ENCODE results near the gene LRMDA.

LRMDA gene

DNA sequence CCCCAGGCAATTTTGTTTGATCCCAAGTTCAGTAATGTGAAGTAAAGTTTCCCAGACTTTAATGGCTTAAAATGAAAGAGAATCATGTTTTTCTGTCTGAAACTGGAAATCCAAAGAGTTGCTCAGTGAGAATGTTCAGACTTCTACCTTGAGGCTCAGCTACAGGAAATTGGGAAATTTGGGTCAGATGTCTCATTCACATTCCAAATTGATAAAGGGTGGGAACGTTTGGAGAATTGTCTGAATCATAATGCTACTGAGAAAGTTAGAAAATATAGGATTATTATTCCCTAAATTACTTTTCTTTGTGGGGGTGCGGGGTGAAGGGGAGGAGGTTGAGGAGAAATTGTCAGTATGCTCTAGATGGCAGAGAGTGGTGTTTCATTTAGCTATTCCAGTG lies 773.9 kb downstream of the LRMDA start:
- no peak overlapping the region for H3K9ac ChIP-seq (ENCODE audit: low read depth, low read length, poor library complexity, severe bottlenecking)
- no peaks in the 10 kb centered on the region for H3F3A ChIP-seq (ENCODE audit: low read depth)
- no peaks in the 10 kb centered on the region for H3K27me3 ChIP-seq (ENCODE audit: insufficient read depth, low read length, poor library complexity, severe bottlenecking)
- H3K36me3 ChIP-seq (ENCODE audit: insufficient read depth, low read length) = no peaks in the 10 kb centered on the region
- no peaks in the 10 kb centered on the region for H3K9me3 ChIP-seq (ENCODE audit: insufficient read depth, low read depth, low read length)
- no peaks in the 10 kb centered on the region for H4K20me1 ChIP-seq (ENCODE audit: insufficient read depth, low read length, poor library complexity, severe bottlenecking)
- no peaks in the 10 kb centered on the region for H3K9me2 ChIP-seq (replicated peaks; ENCODE audit: low read depth, low read length)
- H2AFZ ChIP-seq (ENCODE audit: low read length) = no peak overlapping the region
- TF ChIP-seq, protein P1, sequence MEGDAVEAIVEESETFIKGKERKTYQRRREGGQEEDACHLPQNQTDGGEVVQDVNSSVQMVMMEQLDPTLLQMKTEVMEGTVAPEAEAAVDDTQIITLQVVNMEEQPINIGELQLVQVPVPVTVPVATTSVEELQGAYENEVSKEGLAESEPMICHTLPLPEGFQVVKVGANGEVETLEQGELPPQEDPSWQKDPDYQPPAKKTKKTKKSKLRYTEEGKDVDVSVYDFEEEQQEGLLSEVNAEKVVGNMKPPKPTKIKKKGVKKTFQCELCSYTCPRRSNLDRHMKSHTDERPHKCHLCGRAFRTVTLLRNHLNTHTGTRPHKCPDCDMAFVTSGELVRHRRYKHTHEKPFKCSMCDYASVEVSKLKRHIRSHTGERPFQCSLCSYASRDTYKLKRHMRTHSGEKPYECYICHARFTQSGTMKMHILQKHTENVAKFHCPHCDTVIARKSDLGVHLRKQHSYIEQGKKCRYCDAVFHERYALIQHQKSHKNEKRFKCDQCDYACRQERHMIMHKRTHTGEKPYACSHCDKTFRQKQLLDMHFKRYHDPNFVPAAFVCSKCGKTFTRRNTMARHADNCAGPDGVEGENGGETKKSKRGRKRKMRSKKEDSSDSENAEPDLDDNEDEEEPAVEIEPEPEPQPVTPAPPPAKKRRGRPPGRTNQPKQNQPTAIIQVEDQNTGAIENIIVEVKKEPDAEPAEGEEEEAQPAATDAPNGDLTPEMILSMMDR (conservative IDR thresholded peaks at IDR 0.05; ENCODE audit: low read length) = no peak
- no peak for TF ChIP-seq EZH2phosphoT487 (IDR thresholded peaks at IDR 0.05; ENCODE audit: borderline replicate concordance)
- H3K4me2 ChIP-seq (ENCODE audit: low read depth, low read length, poor library complexity, severe bottlenecking) = no peak overlapping the region
- H3K4me3 ChIP-seq (ENCODE audit: low read length, poor library complexity, severe bottlenecking) = no peak overlapping the region
- no peaks in the 10 kb centered on the region for H3K4me1 ChIP-seq (ENCODE audit: insufficient read depth, low read length, poor library complexity, severe bottlenecking)
- H3K79me2 ChIP-seq (ENCODE audit: insufficient read depth, low read length) = no peaks in the 10 kb centered on the region

DNA sequence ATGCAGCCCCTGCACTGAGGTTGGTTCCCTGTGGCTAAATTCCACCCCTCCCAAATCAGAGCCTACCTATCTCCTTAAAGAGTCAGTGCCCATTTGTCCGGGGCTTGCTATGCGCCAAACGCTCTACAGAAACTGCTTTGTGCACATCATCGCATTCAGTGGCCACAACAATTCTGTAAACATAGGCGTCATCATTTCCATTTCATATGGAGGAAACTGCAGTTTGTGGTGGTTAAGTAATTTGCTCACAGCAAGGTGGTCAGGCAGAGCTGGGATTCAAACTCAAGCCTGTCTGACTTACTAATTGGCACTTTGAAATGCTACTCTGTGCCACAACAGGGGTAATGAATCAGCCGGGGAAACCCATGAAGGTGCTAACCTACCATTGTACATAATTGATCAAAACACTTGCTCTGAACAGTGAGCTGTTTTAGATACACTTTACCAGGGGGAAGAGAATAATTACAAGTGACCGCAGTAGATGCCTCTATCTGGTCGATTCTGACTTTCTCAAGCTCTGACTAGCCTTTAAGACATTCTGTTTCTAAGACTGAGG lies 775.5 kb downstream of the LRMDA start:
- Histone ChIP-seq H3K27me3 (ENCODE audit: insufficient read depth, low read length, poor library complexity, severe bottlenecking) (no peaks in the 10 kb centered on the region), H3K9me2 (replicated peaks; ENCODE audit: low read depth, low read length) (no peaks in the 10 kb centered on the region), H4K20me1 (ENCODE audit: insufficient read depth, low read length, poor library complexity, severe bottlenecking) (no peaks in the 10 kb centered on the region), H3K4me3 (ENCODE audit: low read length, poor library complexity, severe bottlenecking) (no peak overlapping the region), H3K79me2 (ENCODE audit: insufficient read depth, low read length) (no peaks in the 10 kb centered on the region), H2AFZ (ENCODE audit: low read length) (no peak overlapping the region), H3K36me3 (ENCODE audit: insufficient read depth, low read length) (no peaks in the 10 kb centered on the region), H3F3A (ENCODE audit: low read depth) (no peaks in the 10 kb centered on the region), H3K4me2 (ENCODE audit: low read depth, low read length, poor library complexity, severe bottlenecking) (no peak overlapping the region), H3K9me3 (ENCODE audit: insufficient read depth, low read depth, low read length) (no peaks in the 10 kb centered on the region), H3K9ac (ENCODE audit: low read depth, low read length, poor library complexity, severe bottlenecking) (no peak overlapping the region), H3K4me1 (ENCODE audit: insufficient read depth, low read length, poor library complexity, severe bottlenecking) (no peaks in the 10 kb centered on the region)
- TF ChIP-seq EZH2phosphoT487 (IDR thresholded peaks at IDR 0.05; ENCODE audit: borderline replicate concordance) = no peak
- TF ChIP-seq, protein P1 (conservative IDR thresholded peaks at IDR 0.05; ENCODE audit: low read length) = no peak

DNA sequence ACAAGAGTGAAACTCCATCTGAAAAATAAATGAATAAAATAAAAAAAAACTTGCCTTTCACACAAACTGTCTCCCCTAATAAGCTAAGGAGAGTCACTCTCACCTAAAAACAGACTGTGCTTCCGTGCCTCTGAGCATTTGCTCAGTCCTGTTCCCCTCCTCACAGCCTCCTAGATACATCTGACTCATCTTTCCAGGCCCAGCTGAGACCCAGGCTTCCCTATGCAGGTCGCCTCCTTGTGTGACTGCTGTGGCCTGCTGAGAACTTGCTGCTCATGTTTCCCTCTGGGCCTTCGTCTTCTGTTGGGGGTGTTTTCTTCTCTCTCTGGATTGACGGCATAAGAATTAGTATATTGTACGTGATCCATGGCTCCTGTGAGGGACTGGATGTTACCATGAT lies 777.7 kb downstream of the LRMDA start:
- H2AFZ ChIP-seq (ENCODE audit: low read length) = no peak overlapping the region
- H4K20me1 ChIP-seq (ENCODE audit: insufficient read depth, low read length, poor library complexity, severe bottlenecking) = no peaks in the 10 kb centered on the region
- no peak for TF ChIP-seq EZH2phosphoT487 (IDR thresholded peaks at IDR 0.05; ENCODE audit: borderline replicate concordance)
- TF ChIP-seq, protein P1 (conservative IDR thresholded peaks at IDR 0.05; ENCODE audit: low read length) = no peak
- H3K4me3 ChIP-seq (ENCODE audit: low read length, poor library complexity, severe bottlenecking) = no peak overlapping the region
- H3K9me2 ChIP-seq (replicated peaks; ENCODE audit: low read depth, low read length) = no peaks in the 10 kb centered on the region
- H3K4me1 ChIP-seq (ENCODE audit: insufficient read depth, low read length, poor library complexity, severe bottlenecking) = no peaks in the 10 kb centered on the region
- H3F3A ChIP-seq (ENCODE audit: low read depth) = no peaks in the 10 kb centered on the region
- no peaks in the 10 kb centered on the region for H3K79me2 ChIP-seq (ENCODE audit: insufficient read depth, low read length)
- no peak overlapping the region for H3K4me2 ChIP-seq (ENCODE audit: low read depth, low read length, poor library complexity, severe bottlenecking)
- H3K27me3 ChIP-seq (ENCODE audit: insufficient read depth, low read length, poor library complexity, severe bottlenecking) = no peaks in the 10 kb centered on the region
- H3K36me3 ChIP-seq (ENCODE audit: insufficient read depth, low read length) = no peaks in the 10 kb centered on the region
- H3K9ac ChIP-seq (ENCODE audit: low read depth, low read length, poor library complexity, severe bottlenecking) = no peak overlapping the region
- no peaks in the 10 kb centered on the region for H3K9me3 ChIP-seq (ENCODE audit: insufficient read depth, low read depth, low read length)

All from Loucy (cell line).